ENCODE results near the gene FTCDNL1. TPM values are rescaled to one million over a fixed set of nuclear protein-coding genes. Genes with fewer than 3 reads are reported as not detected.

Gene FTCDNL1
- 1.5 and 1.6 TPM in 2 replicates for total RNA-seq
- long read RNA-seq, partial matches to known transcripts = 0 of 3 reads
- long read RNA-seq, other reads (novel, unspliced or antisense) = 2 of 3 reads

- Mint-ChIP-seq H3K4me1 (peaks cover 11% of the 10 kb centered on the region), H3K27ac (ENCODE audit: unreplicated experiment) (peak within 1 kb of the TSS; percentile 30), H3K27me3 (ENCODE audit: low read depth) (peaks cover 39% of the 10 kb centered on the region), H3K9me3 (no peaks in the 10 kb centered on the region), H3K36me3 (ENCODE audit: low read depth) (no peaks in the 10 kb centered on the region), H3K4me3 (peak within 1 kb of the TSS; percentile 93)
- peak; percentile 78 for TF ChIP-seq CTCF (conservative IDR thresholded peaks at IDR 0.05)
- DNase-seq (ENCODE audit: low read depth, low spot score) = peak; percentile 56
Measured at GRCh38 chr2:199850718-199851500, at the start of gene FTCDNL1. Gene FTCDNL1, minus strand, starts transcription at chr2:199851192. Its CDS starts 2,230 bp downstream, at chr2:199848962.

- H3K4me1 Mint-ChIP-seq = no peaks in the 10 kb centered on the region
- no peak for TF ChIP-seq CTCF (conservative IDR thresholded peaks at IDR 0.05)
Measured at GRCh38 chr2:199896617-199897016, 45.6 kb upstream of the FTCDNL1 start.

GRCh38 chr2:199895406-199895805 lies 44.4 kb upstream of the FTCDNL1 start:
- Mint-ChIP-seq H3K36me3 (ENCODE audit: low read depth) (no peaks in the 10 kb centered on the region), H3K4me3 (no peak overlapping the region), H3K4me1 (no peaks in the 10 kb centered on the region), H3K27me3 (ENCODE audit: low read depth) (no peaks in the 10 kb centered on the region), H3K27ac (ENCODE audit: unreplicated experiment) (no peak overlapping the region), H3K9me3 (peaks cover 2% of the 10 kb centered on the region)
- DNase-seq (ENCODE audit: low read depth, low spot score) = no peak
- no peak for TF ChIP-seq CTCF (conservative IDR thresholded peaks at IDR 0.05)

More at GRCh38 chr2:199896617-199897016, 45.6 kb upstream of the FTCDNL1 start:
- Mint-ChIP-seq H3K4me3 (no peak overlapping the region), H3K27me3 (ENCODE audit: low read depth) (no peaks in the 10 kb centered on the region), H3K9me3 (no peaks in the 10 kb centered on the region), H3K36me3 (ENCODE audit: low read depth) (no peaks in the 10 kb centered on the region), H3K27ac (ENCODE audit: unreplicated experiment) (no peak overlapping the region)
- DNase-seq (ENCODE audit: low read depth, low spot score) = no peak

- H3K4me1 Mint-ChIP-seq = no peaks in the 10 kb centered on the region
Measured at GRCh38 chr2:199883474-199884212, 32.7 kb upstream of the FTCDNL1 start.

More at GRCh38 chr2:199883474-199884212, 32.7 kb upstream of the FTCDNL1 start:
- no peak overlapping the region for H3K4me3 Mint-ChIP-seq
- H3K27ac Mint-ChIP-seq (ENCODE audit: unreplicated experiment) = no peak overlapping the region
- H3K27me3 Mint-ChIP-seq (ENCODE audit: low read depth) = no peaks in the 10 kb centered on the region
- H3K36me3 Mint-ChIP-seq (ENCODE audit: low read depth) = no peaks in the 10 kb centered on the region
- DNase-seq (ENCODE audit: low read depth, low spot score) = no peak
- no peaks in the 10 kb centered on the region for H3K9me3 Mint-ChIP-seq
- no peak for TF ChIP-seq CTCF (conservative IDR thresholded peaks at IDR 0.05)
